ENCODE results near the gene MAPKAPK5.

Gene MAPKAPK5

GRCh38 chr12:111904446-111904975 lies 62.5 kb downstream of the MAPKAPK5 start:
- TF ChIP-seq GATA3 (IDR thresholded peaks at IDR 0.05; ENCODE audit: low read depth, low read length) (no peak), GATA2 (IDR thresholded peaks at IDR 0.05; ENCODE audit: low read depth, low read length) (no peak)

DNA sequence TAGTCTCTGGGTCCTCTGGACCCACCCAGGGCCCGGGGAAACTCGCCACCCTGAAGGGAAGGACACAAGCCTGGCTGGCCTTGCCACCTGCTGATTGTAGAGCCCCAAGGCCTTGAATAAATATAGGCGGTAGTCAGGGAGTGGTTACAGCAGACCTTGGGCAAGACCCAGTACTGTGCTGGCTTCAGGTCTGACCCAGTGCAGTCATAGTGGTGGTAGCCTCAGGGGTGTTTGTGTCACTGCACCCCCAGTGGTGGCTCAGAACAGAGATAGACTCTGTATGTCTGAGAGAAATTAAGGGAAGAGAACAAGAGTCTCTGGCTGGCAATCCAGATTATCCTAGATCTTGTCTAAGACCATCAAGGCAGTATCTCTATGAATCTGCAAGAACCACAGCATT lies 63.5 kb downstream of the MAPKAPK5 start:
- TF ChIP-seq GATA2 (IDR thresholded peaks at IDR 0.05; ENCODE audit: low read depth, low read length) (no peak), GATA3 (IDR thresholded peaks at IDR 0.05; ENCODE audit: low read depth, low read length) (no peak)

- TF ChIP-seq GATA3 (IDR thresholded peaks at IDR 0.05; ENCODE audit: low read depth, low read length) (no peak), GATA2 (IDR thresholded peaks at IDR 0.05; ENCODE audit: low read depth, low read length) (no peak)
These were observed 65.7 kb downstream of the MAPKAPK5 start for GRCh38 chr12:111907740-111908139.

DNA sequence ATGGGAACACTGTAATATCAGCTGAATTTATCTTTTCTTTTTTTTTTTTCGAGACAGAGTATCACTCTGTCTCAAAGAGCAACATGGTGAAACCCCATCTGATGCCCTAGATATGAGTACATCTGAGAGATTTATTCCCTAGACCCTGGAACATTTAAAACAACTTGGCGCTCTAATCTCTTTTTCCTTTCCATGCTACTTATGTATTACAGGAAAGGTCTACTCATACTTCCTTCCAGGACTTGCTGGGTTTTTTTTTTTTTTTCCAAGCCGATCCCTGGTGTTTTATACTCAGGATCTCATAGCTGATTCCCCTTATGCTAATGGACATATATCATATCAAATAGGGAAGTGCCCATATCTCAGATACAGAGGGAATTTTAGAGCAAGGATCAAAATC lies 83.1 kb downstream of the MAPKAPK5 start:
- TF ChIP-seq GATA2 (IDR thresholded peaks at IDR 0.05; ENCODE audit: low read depth, low read length) (no peak), GATA3 (IDR thresholded peaks at IDR 0.05; ENCODE audit: low read depth, low read length) (no peak)

DNA sequence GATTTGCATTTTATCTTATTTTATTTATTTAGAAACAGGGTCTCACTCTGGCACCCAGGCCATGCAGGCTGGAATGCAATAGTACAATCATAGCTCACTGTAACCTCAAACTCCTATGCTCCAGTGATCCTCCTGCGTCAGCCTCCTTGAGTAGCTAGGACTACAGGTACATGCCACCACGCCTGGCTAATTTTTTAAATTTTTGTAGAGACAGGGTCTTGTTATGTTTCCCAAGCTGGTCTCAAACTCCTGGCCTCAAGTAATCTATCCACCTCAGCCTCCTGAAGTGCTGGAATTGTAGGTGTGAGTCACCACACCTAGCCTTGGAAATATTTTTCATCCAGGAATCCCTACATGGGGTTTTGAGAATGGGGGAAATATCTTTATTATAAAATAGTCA lies 84.6 kb downstream of the MAPKAPK5 start:
- TF ChIP-seq GATA3 (IDR thresholded peaks at IDR 0.05; ENCODE audit: low read depth, low read length) (no peak), GATA2 (IDR thresholded peaks at IDR 0.05; ENCODE audit: low read depth, low read length) (no peak)

DNA sequence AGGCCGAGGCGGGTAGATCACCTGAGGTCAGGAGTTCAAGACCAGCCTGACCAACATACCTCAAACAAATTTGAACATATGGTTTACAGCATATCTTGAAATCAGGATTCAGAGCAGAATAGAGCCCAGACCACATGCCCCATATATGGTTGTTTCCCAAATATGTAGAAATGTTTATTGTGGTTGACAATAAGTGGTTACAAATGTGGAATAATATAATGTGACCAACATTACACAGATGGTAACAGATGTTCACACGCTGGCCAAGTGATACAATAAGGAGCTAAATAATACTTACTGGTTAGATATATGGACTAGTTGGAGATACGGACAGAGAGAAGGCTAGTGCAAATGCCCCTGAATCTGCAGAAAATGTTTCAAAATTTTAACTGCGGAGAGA lies 85.3 kb downstream of the MAPKAPK5 start:
- TF ChIP-seq GATA2 (IDR thresholded peaks at IDR 0.05; ENCODE audit: low read depth, low read length) (no peak), GATA3 (IDR thresholded peaks at IDR 0.05; ENCODE audit: low read depth, low read length) (no peak)

DNA sequence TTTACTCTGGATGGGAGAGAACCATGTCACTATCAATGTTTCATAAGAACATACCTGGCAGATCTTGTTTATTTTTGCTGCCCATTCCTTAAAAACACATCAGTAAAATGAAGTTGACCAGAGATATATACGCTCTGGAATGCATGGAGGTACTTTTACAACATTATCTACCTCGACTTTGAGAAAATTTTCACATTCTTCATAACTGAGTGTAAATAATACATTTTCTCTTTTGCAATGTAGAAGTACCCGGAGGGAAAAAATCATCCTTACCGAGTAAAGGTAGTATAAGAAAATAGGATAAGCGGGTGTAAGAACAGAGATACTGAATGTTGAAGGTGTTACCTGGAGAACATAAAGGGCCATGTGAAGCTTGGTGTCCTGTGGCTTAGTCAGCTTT lies 90.2 kb downstream of the MAPKAPK5 start:
- TF ChIP-seq GATA2 (IDR thresholded peaks at IDR 0.05; ENCODE audit: low read depth, low read length) (no peak), GATA3 (IDR thresholded peaks at IDR 0.05; ENCODE audit: low read depth, low read length) (no peak)

DNA sequence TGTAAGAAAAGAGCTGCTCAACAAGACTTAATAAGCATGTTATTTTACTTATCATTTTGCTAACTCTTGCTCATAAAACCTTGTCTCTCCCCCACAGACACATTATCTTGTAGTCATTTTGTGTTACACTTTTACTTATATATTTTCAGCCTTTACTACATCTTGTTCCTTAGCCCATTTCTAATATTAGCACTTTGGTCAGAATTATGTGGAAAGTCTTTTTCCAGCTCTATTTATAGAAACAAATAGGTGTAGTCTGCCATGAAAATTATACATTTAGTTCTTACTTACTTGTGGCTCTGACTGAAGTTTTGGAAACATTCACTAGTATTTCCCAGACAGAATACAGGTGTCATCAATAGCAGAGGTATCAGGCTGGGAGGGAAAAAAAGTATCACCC lies 94.8 kb downstream of the MAPKAPK5 start:
- no peak for TF ChIP-seq GATA3 (IDR thresholded peaks at IDR 0.05; ENCODE audit: low read depth, low read length)
- no peak for TF ChIP-seq GATA2 (IDR thresholded peaks at IDR 0.05; ENCODE audit: low read depth, low read length)

GRCh38 chr12:111937429-111937828 lies 95.4 kb downstream of the MAPKAPK5 start:
- TF ChIP-seq GATA3 (IDR thresholded peaks at IDR 0.05; ENCODE audit: low read depth, low read length) (no peak), GATA2 (IDR thresholded peaks at IDR 0.05; ENCODE audit: low read depth, low read length) (no peak)

DNA sequence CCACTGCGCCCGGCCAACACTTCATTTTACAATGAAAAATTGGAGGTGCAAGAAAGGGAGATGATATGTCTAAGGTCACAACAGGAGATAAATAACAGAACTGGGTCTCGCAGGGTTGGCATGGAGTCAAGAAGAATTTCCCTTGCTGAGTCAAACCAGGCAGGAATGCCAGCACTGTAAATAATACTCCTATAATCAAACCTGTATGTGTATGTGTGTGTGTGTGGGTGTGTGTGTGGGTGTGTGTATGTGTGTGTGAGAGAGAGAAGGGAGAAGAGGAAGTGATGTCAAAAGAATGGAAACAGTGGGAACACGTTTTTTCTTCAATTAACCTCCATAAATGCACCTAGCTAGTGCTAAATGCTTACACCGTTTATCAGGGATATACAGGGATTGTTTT lies 100.5 kb downstream of the MAPKAPK5 start:
- TF ChIP-seq GATA2 (IDR thresholded peaks at IDR 0.05; ENCODE audit: low read depth, low read length): no peak
- TF ChIP-seq GATA3 (IDR thresholded peaks at IDR 0.05; ENCODE audit: low read depth, low read length): no peak

DNA sequence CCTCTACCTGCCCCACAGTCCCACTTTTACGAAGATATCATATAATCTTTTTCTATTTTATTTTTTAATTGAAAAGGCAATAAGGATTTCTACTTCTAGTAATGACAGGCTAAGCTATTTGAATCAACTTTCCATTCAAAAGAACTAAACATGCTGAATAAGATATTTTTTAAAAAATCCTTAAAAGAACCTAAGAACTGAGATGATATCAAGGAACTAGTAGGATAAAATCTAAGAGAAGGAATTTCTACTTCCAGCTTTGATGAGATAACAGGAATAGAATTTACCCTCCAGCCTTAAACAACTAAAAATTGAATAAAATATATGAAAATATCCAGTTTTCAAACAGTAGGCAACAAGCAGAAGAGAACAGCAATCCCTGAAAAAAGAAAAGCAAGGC lies 101.9 kb downstream of the MAPKAPK5 start:
- TF ChIP-seq GATA2 (IDR thresholded peaks at IDR 0.05; ENCODE audit: low read depth, low read length) (no peak), GATA3 (IDR thresholded peaks at IDR 0.05; ENCODE audit: low read depth, low read length) (no peak)
